ENCODE results near the gene HHIPL2. TPM values are rescaled to one million over a fixed set of nuclear protein-coding genes. Genes with fewer than 3 reads are reported as not detected.

The HHIPL2 gene
- total and polyA plus RNA-seq, 2 of the 4 experiments (the other 2 are of a cell fraction), result under 0.01 to 0.12 TPM

GRCh38 chr1:222554177-222554576, 6.3 kb upstream of the HHIPL2 start:
- POLR2A ChIA-PET (ENCODE audit: unreplicated experiment), result no interaction called here
- peaks cover 4% of the 10 kb centered on the region for H3K36me3 ChIP-seq (ENCODE audit: control insufficient read depth, insufficient read depth, low read length)
- dilution Hi-C loops (cut with HindIII; ENCODE audit: low sequenced_read_pairs, unreplicated experiment), result no loop called here

More at GRCh38 chr1:222554177-222554576, 6.3 kb upstream of the HHIPL2 start:
- Histone ChIP-seq H3K27me3 (ENCODE audit: control insufficient read depth, insufficient read depth, low read length) (no peaks in the 10 kb centered on the region), H2BK5ac (ENCODE audit: low read depth, low read length, poor library complexity, severe bottlenecking) (no peak overlapping the region), H2BK15ac (ENCODE audit: low read depth, low read length) (no peak overlapping the region), H3K9me3 (ENCODE audit: control insufficient read depth, insufficient read depth, low read length) (no peaks in the 10 kb centered on the region), H2BK20ac (ENCODE audit: low read depth, low read length) (no peak overlapping the region), H3K4me1 (ENCODE audit: control insufficient read depth, insufficient read depth, low read length) (no peaks in the 10 kb centered on the region), H2AK9ac (replicated peaks; ENCODE audit: low read depth, low read length, poor library complexity) (no peak overlapping the region), H4K8ac (ENCODE audit: low read depth in 2 of 2, low read length in 2 of 2) (no peak overlapping the region), H4K91ac (ENCODE audit: insufficient read depth, low read depth, low read length) (no peak overlapping the region), H3K4me3 (ENCODE audit: insufficient read depth, low read depth, low read length) (no peak overlapping the region), H3K9ac (ENCODE audit: low read depth, low read length) (no peak overlapping the region), H3K14ac (replicated peaks; ENCODE audit: low read depth, low read length) (no peak overlapping the region), H3K27ac (ENCODE audit: insufficient read depth, low read length) (no peak overlapping the region), H4K5ac (ENCODE audit: low read depth, low read length) (no peak overlapping the region), H3K23ac (ENCODE audit: low read depth, low read length) (no peak overlapping the region), H2BK120ac (ENCODE audit: low read depth, low read length) (no peak overlapping the region), H2AFZ (replicated peaks; ENCODE audit: low read length, poor library complexity) (no peak overlapping the region), H3K4me2 (ENCODE audit: low read depth, low read length) (no peak overlapping the region), H3K4ac (ENCODE audit: low read depth, low read length) (no peak overlapping the region), H3K79me1 (ENCODE audit: low read depth in 1 of 2, low read length in 2 of 2) (no peaks in the 10 kb centered on the region), H2AK5ac (ENCODE audit: low read depth, low read length) (no peak overlapping the region), H3K56ac (ENCODE audit: extremely low read depth, insufficient read depth, low read length) (no peak overlapping the region), H3K18ac (ENCODE audit: low read depth, low read length) (no peak overlapping the region), H4K20me1 (ENCODE audit: insufficient read depth, low read length) (no peaks in the 10 kb centered on the region), H3K9me1 (ENCODE audit: insufficient read depth, low read length) (no peaks in the 10 kb centered on the region; the same call in 1 of the 2 replicates)
- TF ChIP-seq NFE2L2 (IDR thresholded peaks at IDR 0.05; ENCODE audit: low read depth, low read length) (no peak), ELK1 (IDR thresholded peaks at IDR 0.05; ENCODE audit: borderline replicate concordance, low read depth, low read length) (no peak), MAZ (IDR thresholded peaks at IDR 0.05; ENCODE audit: borderline replicate concordance, low read depth, low read length) (no peak), CHD1 (IDR thresholded peaks at IDR 0.05; ENCODE audit: low read depth, low read length) (no peak), CTCF (conservative IDR thresholded peaks at IDR 0.05; ENCODE audit: low read depth, low read length) (no peak), CEBPB (IDR thresholded peaks at IDR 0.05; ENCODE audit: low read depth, low read length) (no peak), POLR2A (IDR thresholded peaks at IDR 0.05; ENCODE audit: low read depth, low read length) (no peak), MXI1 (IDR thresholded peaks at IDR 0.05; ENCODE audit: borderline replicate concordance, low read depth, low read length) (no peak), FOS (IDR thresholded peaks at IDR 0.05; ENCODE audit: low read depth, low read length) (no peak), RFX5 (IDR thresholded peaks at IDR 0.05; ENCODE audit: low read depth, low read length) (no peak), USF2 (IDR thresholded peaks at IDR 0.05; ENCODE audit: low read depth, low read length) (no peak), MAFK (IDR thresholded peaks at IDR 0.05; ENCODE audit: low read depth, low read length) (no peak), BHLHE40 (IDR thresholded peaks at IDR 0.05; ENCODE audit: low read depth, low read length) (no peak), SMC3 (IDR thresholded peaks at IDR 0.05; ENCODE audit: low read depth, low read length) (no peak), RCOR1 (IDR thresholded peaks at IDR 0.05; ENCODE audit: insufficient replicate concordance, low read length) (no peak), RAD21 (IDR thresholded peaks at IDR 0.05; ENCODE audit: low read length) (no peak)
- WGBS, 2 experiments (ENCODE audit: extremely low coverage in 2 of 2, insufficient read length in 1 of 2), result no CpG with 5 or more reads among the region's 5 CpGs
- intact Hi-C loops (cut with micrococcal nuclease) (no loop called here), in situ Hi-C loops (cut with MboI; ENCODE audit: low sequenced_read_pairs) (no loop called here)
- ATAC-seq (ENCODE audit: low read depth) (no peak), DNase-seq (no peak)
- CTCF ChIA-PET, result no interaction called here
- no TSS peak for BruUV-seq (replicated peaks)

All from IMR-90 (cell line).